ENCODE measurements around the gene FBXO10.

GRCh38 chr9:37625036-37625757 lies 49.0 kb upstream of the FBXO10 start:
- no peak for TF ChIP-seq CTCF (conservative IDR thresholded peaks at IDR 0.05 in 1 of 2, IDR thresholded peaks at IDR 0.05 in 1 of 2; ENCODE audit: low read depth in 1 of 2, low read length in 2 of 2)
- TF ChIP-seq EZH2 (IDR thresholded peaks at IDR 0.05; ENCODE audit: low read length, missing control alignments): no peak

All from fibroblast of lung (primary cell).